Panc1 (cell line): ENCODE results near the gene ZFX.

Experiments used
- TF ChIP-seq, protein P1 (sequence below), 2 experiments: IDR thresholded peaks; 2 replicates each; pipeline ENCODE4 v1.6.1; 2011 to 2012; ENCODE audit warnings: low read depth in 2 of 2, control low read depth in 1 of 2, low read length in 1 of 2, mild to moderate bottlenecking in 1 of 2, moderate library complexity in 1 of 2; ENCODE audit not compliant: insufficient read depth in 1 of 2
- TF ChIP-seq, protein P2 (sequence below): fragments of 450-650 bp; IDR thresholded peaks from 2 replicates; pipeline ENCODE4 v1.5.1; 2017; ENCODE audit warnings: mild to moderate bottlenecking

- TF ChIP-seq, protein P1, sequence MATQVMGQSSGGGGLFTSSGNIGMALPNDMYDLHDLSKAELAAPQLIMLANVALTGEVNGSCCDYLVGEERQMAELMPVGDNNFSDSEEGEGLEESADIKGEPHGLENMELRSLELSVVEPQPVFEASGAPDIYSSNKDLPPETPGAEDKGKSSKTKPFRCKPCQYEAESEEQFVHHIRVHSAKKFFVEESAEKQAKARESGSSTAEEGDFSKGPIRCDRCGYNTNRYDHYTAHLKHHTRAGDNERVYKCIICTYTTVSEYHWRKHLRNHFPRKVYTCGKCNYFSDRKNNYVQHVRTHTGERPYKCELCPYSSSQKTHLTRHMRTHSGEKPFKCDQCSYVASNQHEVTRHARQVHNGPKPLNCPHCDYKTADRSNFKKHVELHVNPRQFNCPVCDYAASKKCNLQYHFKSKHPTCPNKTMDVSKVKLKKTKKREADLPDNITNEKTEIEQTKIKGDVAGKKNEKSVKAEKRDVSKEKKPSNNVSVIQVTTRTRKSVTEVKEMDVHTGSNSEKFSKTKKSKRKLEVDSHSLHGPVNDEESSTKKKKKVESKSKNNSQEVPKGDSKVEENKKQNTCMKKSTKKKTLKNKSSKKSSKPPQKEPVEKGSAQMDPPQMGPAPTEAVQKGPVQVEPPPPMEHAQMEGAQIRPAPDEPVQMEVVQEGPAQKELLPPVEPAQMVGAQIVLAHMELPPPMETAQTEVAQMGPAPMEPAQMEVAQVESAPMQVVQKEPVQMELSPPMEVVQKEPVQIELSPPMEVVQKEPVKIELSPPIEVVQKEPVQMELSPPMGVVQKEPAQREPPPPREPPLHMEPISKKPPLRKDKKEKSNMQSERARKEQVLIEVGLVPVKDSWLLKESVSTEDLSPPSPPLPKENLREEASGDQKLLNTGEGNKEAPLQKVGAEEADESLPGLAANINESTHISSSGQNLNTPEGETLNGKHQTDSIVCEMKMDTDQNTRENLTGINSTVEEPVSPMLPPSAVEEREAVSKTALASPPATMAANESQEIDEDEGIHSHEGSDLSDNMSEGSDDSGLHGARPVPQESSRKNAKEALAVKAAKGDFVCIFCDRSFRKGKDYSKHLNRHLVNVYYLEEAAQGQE (IDR thresholded peaks at IDR 0.05; ENCODE audit: insufficient read depth in 1 of 2, low read depth in 2 of 2, low read length in 1 of 2): no peak
- TF ChIP-seq, protein P2, sequence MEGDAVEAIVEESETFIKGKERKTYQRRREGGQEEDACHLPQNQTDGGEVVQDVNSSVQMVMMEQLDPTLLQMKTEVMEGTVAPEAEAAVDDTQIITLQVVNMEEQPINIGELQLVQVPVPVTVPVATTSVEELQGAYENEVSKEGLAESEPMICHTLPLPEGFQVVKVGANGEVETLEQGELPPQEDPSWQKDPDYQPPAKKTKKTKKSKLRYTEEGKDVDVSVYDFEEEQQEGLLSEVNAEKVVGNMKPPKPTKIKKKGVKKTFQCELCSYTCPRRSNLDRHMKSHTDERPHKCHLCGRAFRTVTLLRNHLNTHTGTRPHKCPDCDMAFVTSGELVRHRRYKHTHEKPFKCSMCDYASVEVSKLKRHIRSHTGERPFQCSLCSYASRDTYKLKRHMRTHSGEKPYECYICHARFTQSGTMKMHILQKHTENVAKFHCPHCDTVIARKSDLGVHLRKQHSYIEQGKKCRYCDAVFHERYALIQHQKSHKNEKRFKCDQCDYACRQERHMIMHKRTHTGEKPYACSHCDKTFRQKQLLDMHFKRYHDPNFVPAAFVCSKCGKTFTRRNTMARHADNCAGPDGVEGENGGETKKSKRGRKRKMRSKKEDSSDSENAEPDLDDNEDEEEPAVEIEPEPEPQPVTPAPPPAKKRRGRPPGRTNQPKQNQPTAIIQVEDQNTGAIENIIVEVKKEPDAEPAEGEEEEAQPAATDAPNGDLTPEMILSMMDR: no peak
These were observed 94.2 kb downstream of the ZFX start for GRCh38 chrX:24243692-24244091.
